Hematopoietic multipotent progenitor cell treated with erythropoietin and hydrocortisone succinate and interleukin-3 and kit ligand, for 6 days (in vitro differentiated cells): ENCODE results near the gene EPRS1.

Experiments
- DNase-seq: peaks from one replicate; pipeline ENCODE4 v3.0.0-alpha.2; 2015

EPRS1 gene

DNA sequence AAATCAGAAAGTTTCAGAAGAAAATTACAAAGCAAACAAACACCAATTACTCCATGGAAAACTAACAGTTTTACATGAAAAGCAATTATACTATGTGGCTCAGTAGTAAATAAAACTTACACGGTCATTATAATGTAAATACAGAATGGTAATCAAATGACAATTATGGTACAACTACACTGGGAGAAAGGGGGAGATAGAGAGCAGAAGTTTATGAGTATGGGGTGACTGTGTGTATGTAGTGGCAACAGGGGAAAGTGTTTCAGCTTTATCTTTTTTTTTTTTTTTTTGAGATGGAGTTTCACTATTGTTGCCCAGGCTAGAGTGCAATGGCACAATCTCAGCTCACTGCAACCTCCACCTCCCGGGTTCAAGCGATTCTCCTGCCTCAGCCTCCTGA lies 8.5 kb downstream of the EPRS1 start:
- DNase-seq: peak; percentile 34

DNA sequence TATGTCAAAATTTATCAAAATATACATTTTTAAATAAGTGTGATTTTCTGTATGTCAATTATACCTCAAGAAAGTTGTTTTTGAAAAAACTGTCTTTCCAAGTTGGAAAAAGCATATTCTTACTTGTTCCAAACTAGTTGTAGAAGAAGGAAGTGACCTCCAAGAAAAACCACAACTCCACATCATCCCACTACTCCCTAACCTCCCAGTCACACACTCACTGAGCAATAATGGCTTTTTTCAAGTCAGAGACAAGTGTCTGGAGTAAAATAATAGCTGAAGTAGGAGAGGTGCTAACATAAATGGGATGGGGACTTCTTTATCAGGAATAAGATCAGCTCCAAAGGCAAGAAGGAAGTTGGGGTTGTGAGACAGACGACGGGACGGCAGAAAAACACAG lies 13.4 kb downstream of the EPRS1 start:
- DNase-seq: no peak

DNA sequence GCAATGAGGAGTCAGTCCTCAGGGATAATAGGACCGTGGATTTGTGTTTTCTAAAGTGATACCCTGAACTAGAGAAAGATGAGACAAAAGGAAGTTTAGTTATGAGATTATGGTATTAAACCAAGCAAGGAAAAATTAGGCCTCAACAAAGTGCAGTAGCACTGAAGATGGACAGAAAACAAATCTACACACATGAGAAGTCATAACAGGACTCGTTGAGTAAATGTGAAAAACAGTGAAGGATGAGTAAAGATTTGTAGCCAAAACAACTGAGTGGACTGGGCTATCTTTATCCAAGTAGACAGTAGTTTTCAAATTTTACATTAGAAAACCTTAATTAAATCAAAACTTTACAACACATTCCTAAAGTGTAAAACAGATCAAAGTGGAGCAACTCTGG lies 15.0 kb downstream of the EPRS1 start:
- DNase-seq: no peak

DNA sequence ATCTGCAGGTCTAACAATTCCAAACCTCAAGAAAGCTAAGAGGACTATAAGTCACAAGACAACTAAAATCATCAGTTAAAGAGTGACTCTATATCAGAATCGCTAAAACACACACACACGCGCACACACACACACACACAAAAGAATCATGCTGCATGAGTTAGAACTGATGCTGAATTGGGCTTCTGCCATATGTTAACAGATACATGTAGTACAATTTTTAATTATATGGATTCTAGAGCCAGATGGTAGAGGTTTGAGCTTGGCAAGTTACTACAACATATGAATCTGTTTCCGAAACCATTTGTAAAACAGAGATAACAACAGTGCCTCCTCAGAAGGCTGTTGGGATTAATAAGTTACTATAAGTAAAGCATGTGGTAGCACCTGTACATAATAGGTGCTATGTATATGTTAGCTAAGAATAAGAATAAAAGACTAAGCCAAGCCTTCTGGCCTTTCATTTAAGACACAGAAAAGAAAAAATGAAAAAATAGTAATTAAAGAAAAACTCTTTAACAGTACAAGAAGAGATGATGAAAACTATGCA lies 17.9 kb downstream of the EPRS1 start:
- DNase-seq: no peak

DNA sequence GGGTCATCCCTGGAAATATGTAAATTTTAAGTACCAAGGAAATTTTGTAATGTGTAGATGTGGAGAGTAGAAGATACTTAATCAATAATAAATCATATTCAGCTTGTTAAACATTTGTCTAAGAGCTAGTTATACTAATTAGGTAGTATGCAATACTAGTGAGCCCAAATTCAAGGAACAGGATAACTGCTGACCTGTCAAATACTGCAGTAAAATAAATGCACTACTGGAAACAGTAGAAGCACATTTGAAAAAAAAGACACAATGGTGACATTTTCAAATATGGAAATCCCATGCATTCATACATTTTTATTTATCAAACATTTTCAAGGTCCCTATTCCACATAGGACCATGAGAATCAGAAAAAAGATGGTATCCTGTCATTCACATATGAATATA lies 27.2 kb downstream of the EPRS1 start:
- no peak for DNase-seq

DNA sequence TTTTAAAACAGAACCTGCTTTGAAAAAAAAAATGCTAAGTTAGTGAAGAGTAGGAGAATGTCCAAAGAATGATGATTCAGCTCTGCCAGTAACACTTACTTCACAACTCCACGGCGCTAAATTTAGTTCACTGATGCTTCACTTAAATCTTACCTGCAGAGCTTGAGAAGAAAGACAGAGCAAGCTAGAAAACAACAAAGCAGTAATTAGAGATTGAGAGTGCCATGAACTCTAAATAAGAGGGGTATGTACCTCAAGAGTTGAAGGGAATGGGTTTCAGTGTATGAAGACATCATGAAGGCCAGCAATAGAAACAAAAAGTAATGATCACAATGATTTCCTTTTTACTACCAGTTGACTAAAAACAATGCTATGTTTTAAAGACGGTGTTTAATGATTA lies 32.8 kb downstream of the EPRS1 start:
- no peak for DNase-seq

DNA sequence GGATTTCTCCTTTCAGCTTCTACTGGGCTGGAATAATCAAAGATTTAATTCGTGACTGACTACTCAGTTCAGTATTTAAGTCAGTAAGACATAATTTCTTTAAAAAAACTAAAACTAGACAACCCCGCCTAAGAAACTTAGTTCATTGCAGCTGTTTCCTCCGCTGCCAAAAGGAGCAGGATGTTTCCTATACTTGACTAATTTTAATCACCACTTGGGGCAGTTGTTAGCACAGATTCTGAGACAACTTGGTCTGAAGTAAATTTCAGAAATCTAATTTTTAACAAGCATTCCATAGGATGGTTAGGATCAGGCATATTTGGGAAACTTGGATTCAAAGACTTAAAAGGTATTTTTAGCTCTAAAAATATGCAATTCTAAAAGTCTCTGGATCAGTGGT lies 34.0 kb downstream of the EPRS1 start:
- DNase-seq: no peak

DNA sequence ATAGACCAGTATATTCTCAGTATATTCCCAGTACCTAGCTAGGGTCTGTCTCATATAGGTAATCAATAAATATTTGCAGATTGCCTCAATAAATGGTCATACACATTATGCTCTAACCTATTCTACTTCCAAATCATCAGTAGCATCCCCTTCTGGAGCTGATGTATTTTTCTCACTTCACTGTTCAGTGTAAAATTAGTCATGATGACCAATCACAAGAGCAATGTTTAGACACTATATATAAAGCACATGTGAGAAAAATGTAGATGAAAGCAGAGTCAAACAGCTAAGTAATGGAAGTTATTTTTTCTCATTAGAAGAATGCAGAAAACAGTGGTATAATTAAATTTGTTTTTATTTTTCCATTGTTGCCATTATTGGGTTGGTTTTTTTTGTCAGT lies 34.7 kb downstream of the EPRS1 start:
- DNase-seq: no peak

DNA sequence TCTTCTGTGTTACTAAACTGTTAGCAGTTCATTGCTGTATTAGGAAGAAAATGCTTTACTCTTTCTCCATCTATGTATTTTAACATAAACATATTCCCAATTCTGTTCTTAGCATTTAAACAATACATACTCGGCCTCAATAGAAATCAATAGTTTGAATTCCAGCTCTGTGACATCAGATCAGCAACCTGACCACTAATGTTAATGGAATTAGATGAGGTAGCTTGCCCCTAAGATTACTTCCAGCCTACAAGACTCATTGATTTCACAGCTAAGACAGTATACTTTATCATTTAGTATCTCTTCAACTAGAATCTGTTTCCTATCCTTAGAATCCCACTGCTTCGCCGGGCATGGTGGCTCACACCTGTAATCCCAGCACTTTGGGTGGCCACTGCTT lies 38.9 kb downstream of the EPRS1 start:
- no peak for DNase-seq

DNA sequence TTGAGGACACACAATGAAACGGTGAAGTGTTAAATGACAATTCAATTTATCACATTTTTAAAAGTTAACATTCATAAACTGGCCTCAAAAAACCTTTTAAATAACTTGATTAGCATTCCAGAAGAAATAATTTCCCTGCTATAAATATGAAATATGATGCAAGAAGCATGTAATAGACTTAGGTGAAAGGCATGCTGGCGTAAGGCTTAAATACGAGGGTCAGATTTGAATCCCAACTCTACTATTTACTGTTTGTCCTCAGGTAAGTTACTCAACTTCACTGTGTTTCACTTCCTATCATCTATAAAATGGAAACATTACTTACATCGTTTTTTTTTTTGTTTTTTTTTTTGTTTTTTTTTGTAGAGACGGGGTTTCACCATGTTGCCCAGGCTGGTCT lies 40.8 kb downstream of the EPRS1 start:
- no peak for DNase-seq

DNA sequence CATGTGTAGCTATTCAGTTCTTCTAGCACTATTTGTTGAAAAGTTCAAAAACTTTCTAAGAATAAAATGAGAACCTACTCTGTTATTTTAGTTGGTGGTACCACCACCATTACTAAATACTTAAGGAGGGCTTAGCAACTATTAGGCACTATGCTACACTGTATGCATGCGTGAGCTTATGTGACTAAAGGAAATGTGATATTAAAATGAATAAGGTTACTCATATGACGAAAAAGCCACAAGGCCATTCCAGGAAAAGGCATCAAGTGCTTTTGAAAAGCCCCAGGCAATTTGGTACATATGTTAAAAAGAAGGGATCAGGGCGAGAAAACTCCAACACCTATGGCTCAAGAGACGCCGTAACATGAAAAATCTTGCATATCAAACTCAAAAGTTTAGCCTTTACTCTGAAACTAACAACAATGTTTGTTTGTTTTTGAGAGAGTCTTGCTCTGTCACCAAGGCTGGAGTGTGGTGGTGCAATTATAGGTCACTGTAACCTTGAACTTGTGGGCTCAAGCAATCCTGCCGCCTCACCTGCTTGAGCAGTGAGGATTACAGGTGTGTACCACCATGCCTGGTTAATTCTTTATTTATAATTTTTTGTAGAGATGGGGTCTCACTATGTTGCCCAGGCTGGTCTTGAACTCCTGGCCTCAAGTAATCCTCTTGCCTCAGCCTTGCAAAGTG lies 42.5 kb downstream of the EPRS1 start:
- no peak for DNase-seq

DNA sequence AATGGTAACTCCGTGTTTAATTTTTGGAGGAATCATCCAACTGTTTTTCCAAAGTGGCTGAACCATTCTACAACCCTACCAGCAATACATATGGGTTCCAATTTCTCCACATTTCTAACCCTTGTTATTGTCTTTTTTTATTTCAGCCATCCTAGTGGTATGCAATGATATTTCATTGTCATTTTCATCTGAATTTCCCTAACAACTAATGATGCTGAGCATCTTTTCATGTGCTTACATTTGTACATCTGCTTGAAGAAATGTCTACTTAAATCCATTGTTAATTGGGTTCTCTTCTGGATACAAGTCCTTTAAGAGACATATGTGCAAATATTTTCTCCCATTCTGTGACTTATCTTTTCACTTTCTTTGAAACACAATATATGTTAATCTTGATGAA lies 43.3 kb downstream of the EPRS1 start:
- DNase-seq: no peak

DNA sequence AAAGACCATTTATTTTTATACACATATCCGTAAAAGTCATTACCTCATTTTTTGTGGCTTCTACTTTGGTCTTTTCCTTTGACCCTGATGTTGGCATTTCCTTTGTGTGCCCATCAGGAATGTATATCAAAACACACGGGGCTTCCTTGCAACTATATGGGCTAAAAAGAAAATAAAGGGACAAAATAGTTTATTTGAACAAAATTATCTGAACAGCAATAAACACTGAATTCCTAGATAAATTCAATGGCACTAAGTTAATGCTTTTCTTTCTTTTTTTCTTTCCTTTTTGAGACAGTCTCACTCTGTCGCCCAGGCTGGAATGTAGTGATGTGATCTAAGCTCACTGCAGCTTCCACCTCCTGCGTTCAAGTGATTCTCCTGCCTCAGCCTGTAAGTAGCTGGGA lies 45.2 kb downstream of the EPRS1 start:
- DNase-seq: no peak

DNA sequence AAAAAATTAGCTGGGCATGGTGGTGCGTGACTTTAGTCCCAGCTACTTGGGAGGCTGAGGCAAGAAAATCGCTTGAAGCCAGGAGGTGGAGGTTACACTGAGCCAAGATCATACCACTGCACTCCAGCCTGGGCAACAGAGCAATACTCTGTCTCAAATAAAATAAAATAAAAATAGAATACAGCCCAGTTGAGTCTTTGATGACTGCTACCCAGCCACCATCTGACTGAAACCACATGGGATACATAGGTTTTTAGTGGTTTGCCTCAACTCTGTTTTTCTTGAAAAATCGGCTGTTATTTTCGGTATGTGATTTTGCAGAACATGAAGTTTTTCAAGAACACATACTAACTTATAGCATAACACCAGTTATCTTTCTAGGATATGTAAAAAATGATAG lies 46.5 kb downstream of the EPRS1 start:
- no peak for DNase-seq
